Measurements from ENCODE around the gene GJB3. TPM values are rescaled to one million over a fixed set of nuclear protein-coding genes. Genes with fewer than 3 reads are reported as not detected.

The GJB3 gene
- total and polyA plus RNA-seq, 2 of the 13 experiments (the other 11 are each of a cell fraction or from before 2014, with no cell fraction given): not detected

DNA sequence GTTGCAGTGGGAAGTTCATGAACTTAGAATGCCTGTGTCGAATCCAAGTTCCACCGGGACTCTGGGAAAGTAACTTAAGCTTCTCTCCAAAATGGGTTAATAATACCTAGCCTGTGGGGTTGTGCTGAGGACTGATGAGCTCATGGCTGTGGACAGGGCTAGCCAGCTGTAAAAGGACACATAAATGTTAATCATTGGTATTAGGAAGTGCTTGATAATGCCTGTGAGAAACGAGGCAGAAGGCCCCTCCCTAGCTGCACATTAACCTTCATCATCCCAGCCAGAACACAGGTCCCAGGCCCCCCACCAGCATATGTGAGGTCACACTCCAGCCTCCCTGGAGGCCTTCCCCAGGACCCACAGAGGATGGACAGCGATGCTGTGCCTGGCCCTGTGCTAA, 22.3 kb upstream of the GJB3 start:
- no peak overlapping the region for H3K27ac ChIP-seq (ENCODE audit: extremely low read length, insufficient read depth, low read length)
- FAIRE-seq: no peak

More for the DNA sequence above, 22.3 kb upstream of the GJB3 start:
- intact Hi-C loops (cut with micrococcal nuclease; ENCODE audit: unreplicated experiment): no loop called here
- in situ Hi-C loops (cut with HindIII; ENCODE audit: extremely low pct_ligation_motif_present, low pct_unique_long_range_greater_than_20kb): no loop called here
- no peak for DNase-seq (ENCODE audit: low spot score)
- CTCF ChIA-PET (ENCODE audit: low intra/inter-chr PET ratio, low total read pairs): no interaction called here
- no peak overlapping the region for H3K9ac ChIP-seq (ENCODE audit: insufficient read depth, low read depth, low read length)
- TF ChIP-seq SCMH1 (CRISPR knock-in tag; IDR thresholded peaks at IDR 0.05; ENCODE audit: borderline replicate concordance): no peak
- no peak for TF ChIP-seq HOXA3 (CRISPR knock-in tag; IDR thresholded peaks at IDR 0.05)
- no peak for TF ChIP-seq MBD4 (IDR thresholded peaks at IDR 0.05; ENCODE audit: borderline replicate concordance, low read length)
- no peak for TF ChIP-seq REL (CRISPR knock-in tag; conservative IDR thresholded peaks at IDR 0.05)
- TF ChIP-seq POGZ (CRISPR knock-in tag; IDR thresholded peaks at IDR 0.05): no peak
- no peak for TF ChIP-seq SNAPC2 (CRISPR knock-in tag; IDR thresholded peaks at IDR 0.05)
- no peak for TF ChIP-seq DMAP1 (CRISPR knock-in tag; IDR thresholded peaks at IDR 0.05)
- TF ChIP-seq, protein P1, sequence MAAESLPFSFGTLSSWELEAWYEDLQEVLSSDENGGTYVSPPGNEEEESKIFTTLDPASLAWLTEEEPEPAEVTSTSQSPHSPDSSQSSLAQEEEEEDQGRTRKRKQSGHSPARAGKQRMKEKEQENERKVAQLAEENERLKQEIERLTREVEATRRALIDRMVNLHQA (CRISPR knock-in tag; IDR thresholded peaks at IDR 0.05): no peak
- TF ChIP-seq ZNF460 (CRISPR knock-in tag; IDR thresholded peaks at IDR 0.05; ENCODE audit: borderline replicate concordance): no peak
- TF ChIP-seq ZNF614 (CRISPR knock-in tag; IDR thresholded peaks at IDR 0.05; ENCODE audit: borderline replicate concordance): no peak
- TF ChIP-seq ZBTB43 (CRISPR knock-in tag; conservative IDR thresholded peaks at IDR 0.05): no peak
- TF ChIP-seq MAFK (conservative IDR thresholded peaks at IDR 0.05 in 1 of 2, IDR thresholded peaks at IDR 0.05 in 1 of 2; ENCODE audit: low read length in 2 of 2): no peak
- TF ChIP-seq, protein P2, sequence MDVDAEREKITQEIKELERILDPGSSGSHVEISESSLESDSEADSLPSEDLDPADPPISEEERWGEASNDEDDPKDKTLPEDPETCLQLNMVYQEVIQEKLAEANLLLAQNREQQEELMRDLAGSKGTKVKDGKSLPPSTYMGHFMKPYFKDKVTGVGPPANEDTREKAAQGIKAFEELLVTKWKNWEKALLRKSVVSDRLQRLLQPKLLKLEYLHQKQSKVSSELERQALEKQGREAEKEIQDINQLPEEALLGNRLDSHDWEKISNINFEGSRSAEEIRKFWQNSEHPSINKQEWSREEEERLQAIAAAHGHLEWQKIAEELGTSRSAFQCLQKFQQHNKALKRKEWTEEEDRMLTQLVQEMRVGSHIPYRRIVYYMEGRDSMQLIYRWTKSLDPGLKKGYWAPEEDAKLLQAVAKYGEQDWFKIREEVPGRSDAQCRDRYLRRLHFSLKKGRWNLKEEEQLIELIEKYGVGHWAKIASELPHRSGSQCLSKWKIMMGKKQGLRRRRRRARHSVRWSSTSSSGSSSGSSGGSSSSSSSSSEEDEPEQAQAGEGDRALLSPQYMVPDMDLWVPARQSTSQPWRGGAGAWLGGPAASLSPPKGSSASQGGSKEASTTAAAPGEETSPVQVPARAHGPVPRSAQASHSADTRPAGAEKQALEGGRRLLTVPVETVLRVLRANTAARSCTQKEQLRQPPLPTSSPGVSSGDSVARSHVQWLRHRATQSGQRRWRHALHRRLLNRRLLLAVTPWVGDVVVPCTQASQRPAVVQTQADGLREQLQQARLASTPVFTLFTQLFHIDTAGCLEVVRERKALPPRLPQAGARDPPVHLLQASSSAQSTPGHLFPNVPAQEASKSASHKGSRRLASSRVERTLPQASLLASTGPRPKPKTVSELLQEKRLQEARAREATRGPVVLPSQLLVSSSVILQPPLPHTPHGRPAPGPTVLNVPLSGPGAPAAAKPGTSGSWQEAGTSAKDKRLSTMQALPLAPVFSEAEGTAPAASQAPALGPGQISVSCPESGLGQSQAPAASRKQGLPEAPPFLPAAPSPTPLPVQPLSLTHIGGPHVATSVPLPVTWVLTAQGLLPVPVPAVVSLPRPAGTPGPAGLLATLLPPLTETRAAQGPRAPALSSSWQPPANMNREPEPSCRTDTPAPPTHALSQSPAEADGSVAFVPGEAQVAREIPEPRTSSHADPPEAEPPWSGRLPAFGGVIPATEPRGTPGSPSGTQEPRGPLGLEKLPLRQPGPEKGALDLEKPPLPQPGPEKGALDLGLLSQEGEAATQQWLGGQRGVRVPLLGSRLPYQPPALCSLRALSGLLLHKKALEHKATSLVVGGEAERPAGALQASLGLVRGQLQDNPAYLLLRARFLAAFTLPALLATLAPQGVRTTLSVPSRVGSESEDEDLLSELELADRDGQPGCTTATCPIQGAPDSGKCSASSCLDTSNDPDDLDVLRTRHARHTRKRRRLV (CRISPR knock-in tag; IDR thresholded peaks at IDR 0.05): no peak
- H3K4me2 ChIP-seq (ENCODE audit: low read depth, low read length): no peak overlapping the region
- H3K27me3 ChIP-seq (ENCODE audit: control insufficient read depth in 1 of 2, insufficient read depth in 2 of 2, low read length in 2 of 2): peaks cover 4 to 62% of the 10 kb centered on the region in 2 experiments; a peak in 3 of 5 replicates
- no peak overlapping the region for H3K4me3 ChIP-seq (replicated peaks in 1 of 3; ENCODE audit: insufficient read depth in 1 of 3, low read depth in 2 of 3, low read length in 3 of 3)
- WGBS (ENCODE audit: low lambda C conversion rate): 5% methylated on average over 4 of the region's 4 CpGs
- H3K4me1 ChIP-seq (ENCODE audit: insufficient read depth, low read length): no peaks in the 10 kb centered on the region
- no peaks in the 10 kb centered on the region for H3K9me3 ChIP-seq (ENCODE audit: low read length)
- H4K20me1 ChIP-seq (ENCODE audit: insufficient read depth, low read length): no peaks in the 10 kb centered on the region
- no peak for ATAC-seq
- no peak overlapping the region for H2AFZ ChIP-seq (ENCODE audit: low read length)
- H3K36me3 ChIP-seq (replicated peaks in 1 of 2; ENCODE audit: control insufficient read depth in 1 of 2, insufficient read depth in 2 of 2, low read length in 2 of 2): no peaks in the 10 kb centered on the region
- no peaks in the 10 kb centered on the region for H3K79me2 ChIP-seq (ENCODE audit: insufficient read depth, low read length)
- BruUV-seq (replicated peaks): no TSS peak
- POLR2A ChIA-PET: no interaction called here
